Keratinocyte (primary cell): ENCODE results near the gene RUSC2. TPM values are rescaled to one million over a fixed set of nuclear protein-coding genes. Genes with fewer than 3 reads are reported as not detected.

ENCODE experiments used
- DNase-seq: peaks from one replicate; pipeline ENCODE4 v3.0.0-alpha.2; 2011; ENCODE audit warnings: low read depth, missing footprints, low spot score
- FAIRE-seq: peaks from 2 replicates; lab custom pipeline; 2011; peaks lifted over from hg19 to GRCh38; lab: Jason Lieb, UNC
- H2AFZ ChIP-seq: 2 replicates; pipeline ENCODE4 v1.6.0; 2012; ENCODE audit warnings: low read length, control low read depth, inconsistent platforms; ENCODE audit not compliant: control insufficient read depth
- H3K27ac ChIP-seq: 2 replicates; pipeline ENCODE4 v1.5.1; 2011; ENCODE audit warnings: low read length; ENCODE audit not compliant: control insufficient read depth, insufficient read depth
- H3K27me3 ChIP-seq: 3 replicates; pipeline ENCODE4 v1.6.0; 2011; ENCODE audit warnings: low read length; ENCODE audit not compliant: control insufficient read depth, insufficient read depth; ENCODE audit errors: extremely low read depth
- H3K36me3 ChIP-seq, 2 experiments: 2 replicates in 1 of 2; 3 replicates in 1 of 2; pipeline ENCODE4 v1.5.1; 2011; ENCODE audit warnings: low read length in 2 of 2, mild to moderate bottlenecking in 1 of 2; ENCODE audit not compliant: control insufficient read depth in 2 of 2, insufficient read depth in 2 of 2; ENCODE audit errors: extremely low read depth in 1 of 2
- H3K4me1 ChIP-seq: 3 replicates; pipeline ENCODE4 v1.5.1; 2011; ENCODE audit warnings: low read length; ENCODE audit not compliant: control insufficient read depth, insufficient read depth; ENCODE audit errors: extremely low read depth
- H3K4me2 ChIP-seq: 3 replicates; pipeline ENCODE4 v1.6.0; 2011; ENCODE audit warnings: low read depth, low read length; ENCODE audit not compliant: control insufficient read depth, insufficient read depth; ENCODE audit errors: extremely low read depth
- H3K4me3 ChIP-seq, 3 experiments: fragments of 200-600 bp in 1 of 3; sonication (generic) in 1 of 3; 2 replicates in 2 of 3; 3 replicates in 1 of 3; pipeline ENCODE4 v1.5.1; 2011 to 2016; ENCODE audit warnings: low read length in 3 of 3, mild to moderate bottlenecking in 3 of 3, control low read depth in 2 of 3, inconsistent platforms in 1 of 3, low read depth in 1 of 3, mixed read lengths in 1 of 3, mixed run types in 1 of 3, moderate library complexity in 1 of 3; ENCODE audit not compliant: control insufficient read depth in 2 of 3, insufficient read depth in 2 of 3; ENCODE audit errors: extremely low read depth in 1 of 3
- H3K79me2 ChIP-seq: 2 replicates; pipeline ENCODE4 v1.6.0; 2012; ENCODE audit warnings: low read length; ENCODE audit not compliant: control insufficient read depth, insufficient read depth
- H3K9ac ChIP-seq: 3 replicates; pipeline ENCODE4 v1.6.0; 2011; ENCODE audit warnings: low read length; ENCODE audit not compliant: control insufficient read depth, insufficient read depth; ENCODE audit errors: extremely low read depth
- H3K9me1 ChIP-seq: 3 replicates; pipeline ENCODE4 v1.6.0; 2011; ENCODE audit warnings: low read length; ENCODE audit not compliant: control insufficient read depth, insufficient read depth; ENCODE audit errors: extremely low read depth
- H3K9me3 ChIP-seq: 2 replicates; pipeline ENCODE4 v1.5.1; 2012; ENCODE audit warnings: low read depth, low read length; ENCODE audit not compliant: control insufficient read depth
- H4K20me1 ChIP-seq: 3 replicates; pipeline ENCODE4 v1.6.0; 2011; ENCODE audit warnings: low read length; ENCODE audit not compliant: control insufficient read depth, insufficient read depth; ENCODE audit errors: extremely low read depth
- EZH2 ChIP-seq: IDR thresholded peaks from one replicate; pipeline ENCODE4 v1.6.1; 2012; ENCODE audit warnings: inconsistent platforms, mild to moderate bottlenecking, low read length, moderate library complexity
- dilution Hi-C: fragments of 300-500 bp; cut with MboI; formaldehyde crosslinking; loops from one replicate; pipeline ENCODE4 v1.7.0; 2020; ENCODE audit warnings: low sequenced_read_pairs; ENCODE audit not compliant: extremely low pct_ligation_motif_present
- polyA plus RNA-seq, 5 experiments: library from polyadenylated mRNA; depleted of rRNA in 3 of 5; stranded (reverse) in 3 of 5; stranded (forward) in 1 of 5; unstranded in 1 of 5; fragments of >200 nt; gene quantifications; 1 replicate in 1 of 5; 2 replicates in 3 of 5; 3 replicates in 1 of 5; pipeline versions ENCODE4 v1.2.1 to v1.2.3, GENCODE V29; 2011 to 2012; ENCODE audit warnings: missing spikeins in 2 of 5, low read depth in 1 of 5, low replicate concordance in 1 of 5
- TF ChIP-seq, protein P1 (sequence below), 3 experiments: IDR thresholded peaks in 1 of 3; conservative IDR thresholded peaks in 1 of 3; optimal IDR thresholded peaks in 1 of 3; 2 replicates in 2 of 3; 3 replicates in 1 of 3; pipeline versions ENCODE3 to v1.5.1; 2011; ENCODE audit warnings: low read length in 3 of 3, mild to moderate bottlenecking in 3 of 3, moderate library complexity in 2 of 3, control low read depth in 1 of 3, inconsistent platforms in 1 of 3; ENCODE audit not compliant: insufficient read depth in 2 of 3; ENCODE audit errors: extremely low read depth in 1 of 3

Gene RUSC2
- polyA plus RNA-seq, 1 donor (not counting 4 experiments of a cell fraction or from before 2014, with no cell fraction given), result 4.2 TPM

DNA sequence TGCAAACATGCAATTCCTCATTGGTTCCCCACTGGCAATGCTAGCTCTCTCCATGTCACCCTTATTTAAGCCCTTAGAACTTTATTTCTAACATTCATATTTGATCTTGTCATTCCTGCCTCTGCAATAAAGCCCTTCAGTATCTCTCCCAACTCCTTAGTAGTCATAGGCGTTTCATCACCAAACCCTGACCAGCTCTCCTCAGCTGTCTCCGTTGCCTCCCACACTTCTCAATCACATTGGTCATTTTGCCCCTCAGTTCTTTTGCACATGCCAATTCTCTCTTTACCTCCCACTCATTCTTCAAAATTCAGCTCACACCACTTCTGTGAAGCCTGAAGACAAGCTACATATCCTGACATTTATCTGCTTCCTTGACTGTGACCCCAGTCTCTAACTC is 2.8 kb upstream of the RUSC2 start:
- peaks cover 12% of the 10 kb centered on the region for H3K4me1 ChIP-seq
- H3K4me3 ChIP-seq, result no peak overlapping the region
- H2AFZ ChIP-seq, result no peak overlapping the region
- no peak for DNase-seq
- no peaks in the 10 kb centered on the region for H3K9me3 ChIP-seq
- no peak overlapping the region for H3K9ac ChIP-seq
- no peak overlapping the region for H3K4me2 ChIP-seq
- H3K27me3 ChIP-seq, result no peaks in the 10 kb centered on the region
- no peak for FAIRE-seq
- TF ChIP-seq, protein P1, sequence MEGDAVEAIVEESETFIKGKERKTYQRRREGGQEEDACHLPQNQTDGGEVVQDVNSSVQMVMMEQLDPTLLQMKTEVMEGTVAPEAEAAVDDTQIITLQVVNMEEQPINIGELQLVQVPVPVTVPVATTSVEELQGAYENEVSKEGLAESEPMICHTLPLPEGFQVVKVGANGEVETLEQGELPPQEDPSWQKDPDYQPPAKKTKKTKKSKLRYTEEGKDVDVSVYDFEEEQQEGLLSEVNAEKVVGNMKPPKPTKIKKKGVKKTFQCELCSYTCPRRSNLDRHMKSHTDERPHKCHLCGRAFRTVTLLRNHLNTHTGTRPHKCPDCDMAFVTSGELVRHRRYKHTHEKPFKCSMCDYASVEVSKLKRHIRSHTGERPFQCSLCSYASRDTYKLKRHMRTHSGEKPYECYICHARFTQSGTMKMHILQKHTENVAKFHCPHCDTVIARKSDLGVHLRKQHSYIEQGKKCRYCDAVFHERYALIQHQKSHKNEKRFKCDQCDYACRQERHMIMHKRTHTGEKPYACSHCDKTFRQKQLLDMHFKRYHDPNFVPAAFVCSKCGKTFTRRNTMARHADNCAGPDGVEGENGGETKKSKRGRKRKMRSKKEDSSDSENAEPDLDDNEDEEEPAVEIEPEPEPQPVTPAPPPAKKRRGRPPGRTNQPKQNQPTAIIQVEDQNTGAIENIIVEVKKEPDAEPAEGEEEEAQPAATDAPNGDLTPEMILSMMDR (optimal IDR thresholded peaks at IDR 0.05 in 1 of 3, IDR thresholded peaks at IDR 0.05 in 1 of 3, conservative IDR thresholded peaks at IDR 0.05 in 1 of 3; ENCODE audit: extremely low read depth in 1 of 3, insufficient read depth in 2 of 3, low read length in 3 of 3), result no peak
- no peak for TF ChIP-seq EZH2
- no peaks in the 10 kb centered on the region for H4K20me1 ChIP-seq
- no peaks in the 10 kb centered on the region for H3K9me1 ChIP-seq
- peaks cover 25% of the 10 kb centered on the region for H3K79me2 ChIP-seq
- no peaks in the 10 kb centered on the region for H3K36me3 ChIP-seq
- dilution Hi-C loops, result no loop called here
- no peak overlapping the region for H3K27ac ChIP-seq

DNA sequence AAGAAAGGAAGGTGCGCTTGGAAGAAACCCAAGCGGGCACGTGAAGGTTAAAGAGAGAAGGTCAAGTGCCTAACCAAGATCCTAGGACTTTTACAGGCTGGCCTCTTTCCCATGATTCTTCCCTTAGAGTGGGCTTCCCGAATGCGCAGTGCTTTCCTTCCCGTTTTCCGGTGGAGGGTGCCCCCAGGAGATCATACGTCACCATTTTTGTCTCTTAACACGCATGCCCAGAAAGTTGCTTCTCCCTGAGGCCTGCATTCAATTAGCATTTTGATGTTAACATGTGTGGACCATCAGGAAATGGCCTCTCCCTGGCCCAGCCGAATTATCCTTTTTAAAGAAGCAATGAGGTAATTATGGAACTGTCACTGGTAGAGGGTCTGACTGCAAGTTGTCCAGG is 1.9 kb upstream of the RUSC2 start:
- H3K9ac ChIP-seq, result no peak overlapping the region
- no peaks in the 10 kb centered on the region for H3K27me3 ChIP-seq
- no peaks in the 10 kb centered on the region for H3K9me1 ChIP-seq
- no peak overlapping the region for H3K4me3 ChIP-seq
- H3K4me1 ChIP-seq, result peaks cover 19% of the 10 kb centered on the region
- H3K9me3 ChIP-seq, result no peaks in the 10 kb centered on the region
- H2AFZ ChIP-seq, result no peak overlapping the region
- H3K27ac ChIP-seq, result no peak overlapping the region
- no peak overlapping the region for H3K4me2 ChIP-seq
- DNase-seq (no peak), FAIRE-seq (no peak)
- TF ChIP-seq, protein P1 (optimal IDR thresholded peaks at IDR 0.05 in 1 of 3, IDR thresholded peaks at IDR 0.05 in 1 of 3, conservative IDR thresholded peaks at IDR 0.05 in 1 of 3; ENCODE audit: extremely low read depth in 1 of 3, insufficient read depth in 2 of 3, low read length in 3 of 3), result no peak
- no peak for TF ChIP-seq EZH2
- no peaks in the 10 kb centered on the region for H4K20me1 ChIP-seq
- peaks cover 34% of the 10 kb centered on the region for H3K79me2 ChIP-seq
- dilution Hi-C loops, result no loop called here
- no peaks in the 10 kb centered on the region for H3K36me3 ChIP-seq
